Erythroblast (primary cell): Measurements from ENCODE around the gene RNASE4.

Source experiments
- GATA1 ChIP-seq: IDR thresholded peaks from 2 replicates; pipeline ENCODE4 v1.6.1; 2011; ENCODE audit warnings: low read depth, mild to moderate bottlenecking, control low read depth, low read length, moderate library complexity
- POLR2A ChIP-seq: IDR thresholded peaks from 2 replicates; pipeline ENCODE4 v1.6.1; 2011; ENCODE audit warnings: mild to moderate bottlenecking, low read length

DNA sequence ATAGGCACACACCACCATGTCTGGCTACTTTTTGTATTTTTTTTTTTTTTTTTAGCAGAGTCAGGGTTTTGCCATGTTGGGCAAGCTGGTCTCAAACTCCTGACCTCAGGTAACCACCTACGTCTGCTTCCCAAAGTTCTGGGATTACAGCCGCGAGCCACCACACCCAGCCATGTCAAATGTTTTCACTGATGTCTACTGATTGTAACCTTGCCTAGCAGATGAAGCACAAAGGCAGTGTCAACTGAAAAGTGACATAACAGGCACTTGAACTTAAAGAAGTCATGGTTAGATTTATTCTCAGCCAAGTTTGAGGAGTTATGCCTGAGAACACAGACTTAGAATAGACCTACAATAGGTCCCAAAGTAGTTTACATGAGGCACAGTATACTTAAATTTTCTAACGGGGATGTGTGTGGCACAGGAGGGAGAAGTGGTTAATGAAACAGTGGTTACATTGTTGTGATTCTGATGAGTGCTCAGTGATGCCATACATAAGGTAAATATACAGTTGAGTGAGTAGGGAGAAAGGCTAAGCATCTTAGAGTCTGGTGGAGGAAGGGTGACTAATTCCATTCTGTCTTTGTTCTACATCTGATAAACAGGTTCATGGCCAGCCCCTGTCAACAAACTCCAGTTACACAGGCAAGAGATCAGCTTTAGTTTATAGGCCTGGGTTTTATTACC, 12.6 kb upstream of the RNASE4 start:
- TF ChIP-seq POLR2A (no peak), GATA1 (no peak)
